Globus pallidus (tissue), 1 donor: ENCODE measurements around the gene DTX3L.
"Not testable (repeated sequence)": the region's sequence is repeated elsewhere in the genome, so short reads cannot be mapped to it uniquely, and the experiment has no call there.

Source experiments
- DNase-seq: peaks from one replicate; pipeline ENCODE4 v3.0.0-alpha.2; 2015; ENCODE audit warnings: low spot score

DTX3L gene

GRCh38 chr3:122562923-122563716 lies 1.0 kb upstream of the DTX3L start:
- DNase-seq = no peak

GRCh38 chr3:122563717-122564025 lies 467 bp upstream of the DTX3L start:
- DNase-seq = peak; percentile 12

GRCh38 chr3:122568131-122568530 lies 4.0 kb downstream of the DTX3L start:
- not testable (repeated sequence) for DNase-seq

- DNase-seq = no peak
Measured at GRCh38 chr3:122568755-122569154, 4.6 kb downstream of the DTX3L start.

- DNase-seq = no peak
Measured at GRCh38 chr3:122572940-122573412, 8.8 kb downstream of the DTX3L start.

GRCh38 chr3:122576174-122576940 lies 12.2 kb downstream of the DTX3L start:
- no peak for DNase-seq

GRCh38 chr3:122577409-122578031 lies 13.4 kb downstream of the DTX3L start, which contains the start of gene PARP15:
Gene PARP15, plus strand, starts transcription at chr3:122577650. Its CDS starts 18 bp downstream, at chr3:122577668.
- no peak for DNase-seq

GRCh38 chr3:122578069-122578740 lies 14.1 kb downstream of the DTX3L start:
- no peak for DNase-seq

- no peak for DNase-seq
Measured at GRCh38 chr3:122580470-122580869, 16.3 kb downstream of the DTX3L start.

GRCh38 chr3:122581622-122582021 lies 17.5 kb downstream of the DTX3L start:
- DNase-seq = no peak

GRCh38 chr3:122582390-122582789 lies 18.3 kb downstream of the DTX3L start:
- DNase-seq = no peak

GRCh38 chr3:122586098-122586497 lies 22.0 kb downstream of the DTX3L start:
- no peak for DNase-seq

GRCh38 chr3:122586773-122587485 lies 22.8 kb downstream of the DTX3L start:
- no peak for DNase-seq

GRCh38 chr3:122587572-122587971 lies 23.4 kb downstream of the DTX3L start:
- DNase-seq = no peak

GRCh38 chr3:122589297-122589696 lies 25.2 kb downstream of the DTX3L start:
- no peak for DNase-seq

GRCh38 chr3:122590610-122591009 lies 26.5 kb downstream of the DTX3L start:
- no peak for DNase-seq

GRCh38 chr3:122594025-122594424 lies 29.9 kb downstream of the DTX3L start:
- no peak for DNase-seq

- DNase-seq = no peak
Measured at GRCh38 chr3:122598151-122598550, 34.0 kb downstream of the DTX3L start.

GRCh38 chr3:122598556-122598955 lies 34.4 kb downstream of the DTX3L start:
- DNase-seq = no peak

- no peak for DNase-seq
Measured at GRCh38 chr3:122602011-122602710, 38.0 kb downstream of the DTX3L start.

GRCh38 chr3:122603056-122603455 lies 38.9 kb downstream of the DTX3L start:
- DNase-seq = no peak
